GM04503 (cell line): Measurements from ENCODE around the gene FAM200B.

ENCODE experiments used
- DNase-seq: peaks from one replicate; pipeline ENCODE4 v3.0.0-alpha.2; 2012; ENCODE audit warnings: low read depth

FAM200B gene

GRCh38 chr4:15668566-15669435 lies 12.8 kb upstream of the FAM200B start:
- no peak for DNase-seq

GRCh38 chr4:15670576-15670975 lies 11.1 kb upstream of the FAM200B start:
- DNase-seq, result no peak

- DNase-seq, result no peak
These were observed 9.5 kb upstream of the FAM200B start for GRCh38 chr4:15672101-15672500.

GRCh38 chr4:15673337-15673736 lies 8.3 kb upstream of the FAM200B start:
- no peak for DNase-seq

- DNase-seq, result no peak
These were observed 7.6 kb upstream of the FAM200B start for GRCh38 chr4:15674046-15674445.

GRCh38 chr4:15674926-15675325 lies 6.7 kb upstream of the FAM200B start:
- no peak for DNase-seq

- no peak for DNase-seq
These were observed 6.3 kb upstream of the FAM200B start for GRCh38 chr4:15675356-15675755.

- no peak for DNase-seq
These were observed 5.6 kb upstream of the FAM200B start for GRCh38 chr4:15676039-15676438.

- no peak for DNase-seq
These were observed 4.7 kb upstream of the FAM200B start for GRCh38 chr4:15676899-15677298.

- DNase-seq, result no peak
These were observed 4.1 kb upstream of the FAM200B start for GRCh38 chr4:15677507-15677988.

- DNase-seq, result no peak
These were observed 608 bp upstream of the FAM200B start for GRCh38 chr4:15681067-15681371.

GRCh38 chr4:15682242-15683142 lies 865 bp downstream of the FAM200B start:
- no peak for DNase-seq

- no peak for DNase-seq
These were observed 1.5 kb downstream of the FAM200B start for GRCh38 chr4:15683143-15683495.

GRCh38 chr4:15684498-15684897 lies 2.9 kb downstream of the FAM200B start:
- DNase-seq, result no peak

GRCh38 chr4:15688051-15688450 lies 6.4 kb downstream of the FAM200B start:
- no peak for DNase-seq

- DNase-seq, result no peak
These were observed 7.9 kb downstream of the FAM200B start for GRCh38 chr4:15689540-15689939.

GRCh38 chr4:15690020-15690809 lies 8.6 kb downstream of the FAM200B start:
- peak; percentile 89 for DNase-seq

GRCh38 chr4:15691346-15692135 lies 9.9 kb downstream of the FAM200B start:
- peak; percentile 62 for DNase-seq

- DNase-seq, result no peak
These were observed 11.0 kb downstream of the FAM200B start for GRCh38 chr4:15692602-15693001.

- DNase-seq, result no peak
These were observed 12.8 kb downstream of the FAM200B start for GRCh38 chr4:15694431-15694830.

- peak; percentile 92 for DNase-seq
These were observed 13.6 kb downstream of the FAM200B start for GRCh38 chr4:15695240-15695699.
